NCI-H82 (cell line): ENCODE results near the gene MXRA7.

Source experiments
- DNase-seq: peaks from one replicate; lab custom pipeline; 2025; lab: John Stamatoyannopoulos, UW

The MXRA7 gene

DNA sequence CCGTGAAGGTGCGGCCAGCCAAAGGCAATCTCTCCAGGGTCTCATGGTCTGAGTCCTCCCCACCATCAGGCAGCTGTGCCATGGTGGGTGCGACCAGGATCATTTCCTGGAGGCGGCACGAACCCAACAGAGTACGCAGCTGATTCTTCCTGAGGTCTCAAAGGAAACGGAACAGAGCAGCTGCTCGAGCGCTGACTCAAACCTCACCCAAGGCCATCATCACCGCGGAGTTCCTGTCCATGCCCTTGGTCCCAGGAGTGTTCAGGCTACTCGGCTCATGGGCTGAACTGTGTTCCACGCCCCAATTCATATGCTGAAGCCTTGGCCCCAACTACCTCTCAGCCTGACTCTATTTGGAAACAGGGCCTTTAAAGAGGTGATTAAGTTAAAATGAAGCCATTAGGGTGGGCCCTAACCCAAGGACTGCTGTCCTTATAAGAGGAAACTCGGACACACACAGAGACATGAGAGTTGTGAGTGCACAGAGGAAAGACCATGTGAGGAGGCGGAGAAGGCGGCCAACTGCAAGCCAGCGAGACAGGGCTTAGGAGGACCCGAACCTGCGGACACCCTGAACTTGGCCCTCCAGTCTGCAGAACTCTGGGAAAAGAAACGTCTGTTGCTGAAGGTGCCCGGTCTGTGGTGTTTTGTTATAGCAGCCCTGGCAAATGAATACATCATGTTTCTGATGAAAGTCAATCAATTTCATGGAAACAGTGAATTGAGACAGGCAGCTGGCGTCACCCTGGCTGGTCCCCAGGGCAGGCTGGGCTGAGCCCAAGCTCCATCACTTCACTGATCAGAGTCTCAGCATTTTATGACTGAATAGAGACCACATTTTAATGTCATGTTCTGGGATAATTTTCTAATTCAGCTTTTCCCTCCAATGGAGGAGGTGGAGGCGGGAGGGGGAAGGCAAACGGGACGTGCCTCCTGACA is 13.7 kb downstream of the MXRA7 start:
- no peak for DNase-seq

DNA sequence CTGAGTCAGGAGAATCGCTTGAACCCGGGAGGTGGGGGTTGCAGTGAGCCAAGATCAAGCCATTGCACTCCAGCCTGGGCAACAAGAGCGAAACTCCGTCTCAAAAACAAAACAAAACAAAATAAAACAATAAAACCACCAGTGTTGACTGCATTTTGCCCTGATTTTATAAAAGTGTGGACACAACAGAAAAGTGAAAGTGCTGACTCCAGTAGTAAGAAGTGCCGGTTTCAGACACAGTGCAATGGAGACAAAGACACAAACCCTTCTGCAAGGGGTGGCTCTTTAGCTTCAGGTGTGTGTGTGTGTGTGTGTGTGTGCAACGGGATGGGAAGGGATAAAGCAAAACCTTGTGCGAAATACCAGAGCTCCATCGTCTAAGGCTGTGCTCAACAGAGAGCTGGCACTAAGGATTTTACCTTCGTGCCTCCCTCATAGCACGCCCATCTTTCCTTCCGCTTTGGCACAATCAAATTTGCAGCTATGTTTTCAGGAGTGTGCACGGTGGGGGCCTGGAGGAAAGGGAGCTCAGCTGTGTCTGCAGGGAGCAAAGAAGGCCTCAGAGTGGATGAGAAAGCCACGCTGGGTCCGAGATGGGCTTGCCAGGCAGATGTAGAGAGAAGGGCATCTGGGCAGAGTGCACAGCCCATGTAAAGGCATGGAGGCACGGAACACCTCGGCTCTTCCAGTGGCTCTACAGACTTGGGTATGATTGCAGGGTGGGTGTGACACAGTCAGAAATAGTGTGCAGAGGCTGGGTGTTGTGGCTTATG is 15.5 kb downstream of the MXRA7 start:
- no peak for DNase-seq

DNA sequence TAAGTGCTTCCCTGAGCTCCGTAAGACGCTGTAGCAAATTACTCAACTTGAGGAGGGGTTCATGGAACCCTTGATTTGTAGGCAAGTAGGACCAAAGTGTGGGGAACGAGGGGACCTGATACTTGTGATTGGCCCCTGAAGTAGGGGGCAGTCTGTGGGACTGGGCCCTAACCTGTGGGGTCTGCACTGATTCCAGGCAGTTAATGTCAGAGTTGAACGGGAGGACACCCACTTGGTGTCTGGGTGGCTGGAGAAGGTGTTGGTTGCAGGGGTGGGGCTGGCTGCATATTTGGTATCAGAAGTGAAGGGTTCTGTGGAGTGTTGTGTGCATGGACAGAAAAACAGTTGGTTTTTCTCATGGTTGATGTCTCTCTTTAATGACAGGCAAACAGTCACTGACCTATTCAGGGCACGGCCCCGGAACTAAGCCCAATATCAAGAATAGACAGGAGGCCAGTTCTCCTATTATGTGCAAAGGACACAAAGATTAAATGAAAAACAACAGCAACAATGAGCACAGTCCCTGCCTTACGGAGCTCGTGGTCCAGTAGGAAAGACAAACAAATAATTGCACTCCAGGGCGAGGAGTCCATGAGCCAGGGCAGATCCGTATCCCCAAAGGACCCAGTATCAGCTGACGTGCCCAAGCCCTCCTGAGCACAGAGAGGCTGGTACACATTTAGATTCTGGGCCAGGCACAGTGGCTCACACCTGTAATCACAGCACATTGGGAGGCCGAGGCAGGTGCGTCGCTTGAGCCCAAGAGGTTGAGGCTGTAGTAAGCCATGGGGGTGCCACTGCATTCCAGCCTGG is 19.2 kb downstream of the MXRA7 start:
- no peak for DNase-seq

- no peak for DNase-seq
These were observed 20.0 kb downstream of the MXRA7 start for GRCh38 chr17:76690596-76691280.

- DNase-seq: no peak
These were observed 20.9 kb downstream of the MXRA7 start for GRCh38 chr17:76689859-76690258.

DNA sequence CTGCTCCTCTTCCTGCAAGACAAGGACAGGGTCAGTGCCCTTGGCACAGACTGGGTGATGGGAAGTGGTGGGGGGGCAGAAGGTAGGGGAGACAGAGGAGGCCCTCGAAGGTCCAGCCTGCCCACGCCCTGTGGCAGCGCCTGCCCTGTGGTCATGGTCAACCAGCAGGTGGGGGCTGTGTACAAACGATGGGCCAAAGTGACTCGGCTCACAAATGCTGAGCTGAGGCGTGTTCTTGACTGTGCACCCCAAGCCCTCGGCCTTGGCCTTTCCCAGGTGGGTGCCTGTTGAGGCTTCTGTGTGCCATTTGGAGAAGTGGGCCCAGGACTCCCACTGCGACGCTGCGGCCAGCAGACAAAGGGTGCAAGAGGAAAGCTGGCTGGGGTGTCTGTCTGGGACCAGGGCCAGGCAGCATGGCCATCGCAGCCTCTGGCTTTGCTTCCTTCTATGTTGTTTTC is 22.6 kb downstream of the MXRA7 start:
- no peak for DNase-seq

GRCh38 chr17:76687298-76688164 is 23.2 kb downstream of the MXRA7 start:
- DNase-seq: no peak

GRCh38 chr17:76686538-76687297 is 24.0 kb downstream of the MXRA7 start:
- DNase-seq: no peak

DNA sequence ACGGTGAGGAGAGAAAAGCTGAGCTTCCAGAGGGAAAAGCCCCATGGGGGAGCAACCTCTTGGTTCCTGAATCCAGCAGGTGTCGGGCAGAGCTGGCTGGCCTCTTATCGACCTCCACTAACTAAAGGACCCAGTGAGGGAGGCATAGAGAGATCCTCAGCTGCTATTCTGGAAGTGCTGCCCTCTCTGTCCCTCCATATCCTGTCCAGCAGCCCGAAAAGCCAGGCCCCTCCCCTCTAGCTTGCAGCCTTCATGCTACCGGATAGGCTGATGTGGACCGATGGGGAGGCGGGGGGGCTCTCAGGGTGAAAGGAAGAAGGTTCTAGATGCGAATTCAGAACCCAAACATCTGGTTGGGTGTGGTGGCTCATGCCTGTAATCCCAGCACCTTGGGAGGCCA is 24.9 kb downstream of the MXRA7 start:
- DNase-seq: no peak

DNA sequence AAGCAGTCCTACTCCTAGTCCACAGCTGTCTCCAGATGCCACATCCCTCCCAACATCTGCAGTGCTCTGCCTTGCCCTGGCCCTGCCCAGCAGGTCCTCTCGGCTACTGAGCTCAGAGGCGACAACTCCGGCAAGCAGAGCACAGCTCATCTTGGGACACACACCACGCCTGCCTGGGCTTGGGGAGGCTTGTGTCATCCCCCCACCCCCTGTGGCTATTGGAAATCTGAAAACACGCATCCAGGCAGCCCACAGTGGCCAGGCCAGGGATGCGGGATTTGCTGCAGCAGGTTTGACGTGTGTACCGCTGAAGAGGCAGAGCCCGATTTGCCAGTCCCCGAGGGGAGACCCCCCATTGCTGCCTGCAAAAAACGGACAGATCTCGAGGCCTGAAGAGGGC is 25.4 kb downstream of the MXRA7 start:
- DNase-seq: no peak

GRCh38 chr17:76684756-76685155 is 26.0 kb downstream of the MXRA7 start:
- DNase-seq: no peak

DNA sequence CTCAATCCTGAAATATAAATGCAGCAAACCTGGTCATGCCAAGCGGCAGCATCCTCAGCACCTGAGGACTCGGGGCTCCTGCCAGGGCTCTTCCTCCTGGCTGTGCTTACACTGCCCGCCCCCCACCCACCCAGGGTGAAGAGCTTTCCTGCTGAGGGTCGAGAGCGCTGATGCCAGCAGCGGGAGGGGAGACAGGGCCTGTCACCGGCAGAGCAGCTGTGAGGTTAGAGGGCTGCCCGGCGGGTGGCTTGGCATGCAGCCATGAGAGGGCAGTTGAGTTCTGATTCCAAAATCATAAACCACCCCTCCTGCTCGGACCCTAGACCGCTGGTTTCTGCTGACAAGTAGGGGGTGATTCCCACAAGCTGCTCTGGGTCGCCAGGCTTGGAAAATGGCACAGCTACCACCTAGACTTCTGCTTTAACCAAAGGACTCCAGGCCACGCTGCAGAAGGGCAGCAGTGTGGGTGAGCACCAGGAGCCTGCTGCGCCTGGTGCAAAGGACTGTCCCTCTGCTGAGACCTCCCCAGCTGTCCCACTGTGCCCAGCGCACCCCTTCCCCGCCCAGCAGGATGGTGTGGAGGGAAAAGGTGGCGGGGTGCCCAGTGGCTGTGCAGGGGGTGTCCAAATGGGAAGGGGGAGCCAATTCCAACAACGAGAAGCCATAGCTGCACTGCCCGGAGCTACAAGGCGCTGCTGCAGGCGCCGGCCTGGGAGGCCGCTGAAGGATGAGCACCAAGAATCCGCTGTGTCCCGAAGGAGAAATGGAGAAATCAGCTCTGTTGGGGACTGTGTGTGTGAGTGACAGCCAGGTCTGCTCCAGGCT is 26.6 kb downstream of the MXRA7 start:
- DNase-seq: no peak

DNA sequence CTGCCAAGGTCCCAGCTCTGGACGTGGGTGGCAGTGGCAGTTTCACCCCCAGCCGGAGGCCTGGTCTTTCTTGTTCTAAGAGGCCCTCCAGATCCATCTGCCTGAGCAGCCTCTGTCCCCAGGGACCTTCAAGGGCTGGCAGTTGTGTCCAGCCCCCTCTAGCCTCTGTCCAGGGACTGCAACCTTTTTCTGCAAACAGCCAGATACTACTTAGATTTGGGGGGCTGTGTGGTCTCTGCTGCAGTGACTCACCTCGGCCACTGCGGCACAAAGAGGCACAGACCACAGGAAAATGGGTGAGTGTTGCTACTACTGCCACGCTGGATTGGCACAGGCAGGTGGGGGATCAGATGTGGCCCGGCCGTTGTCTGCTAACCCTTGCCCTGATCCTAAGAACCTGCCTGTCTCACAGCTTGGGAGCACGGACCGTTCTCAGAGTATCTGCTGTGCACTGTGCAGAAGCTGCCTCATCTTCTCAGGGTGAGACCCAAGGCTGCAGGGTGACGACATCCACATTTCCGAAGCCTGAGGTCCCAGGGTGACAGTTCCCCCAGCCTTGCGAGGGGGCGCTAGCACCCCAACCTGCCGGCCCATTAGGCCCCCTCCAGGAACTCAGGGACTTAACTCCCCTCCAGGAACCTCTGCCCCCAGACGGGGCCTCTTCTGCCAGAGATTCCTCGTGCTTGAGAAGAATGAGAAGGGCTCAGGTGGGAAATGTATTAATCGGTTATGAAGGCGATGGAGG is 27.6 kb downstream of the MXRA7 start:
- no peak for DNase-seq

DNA sequence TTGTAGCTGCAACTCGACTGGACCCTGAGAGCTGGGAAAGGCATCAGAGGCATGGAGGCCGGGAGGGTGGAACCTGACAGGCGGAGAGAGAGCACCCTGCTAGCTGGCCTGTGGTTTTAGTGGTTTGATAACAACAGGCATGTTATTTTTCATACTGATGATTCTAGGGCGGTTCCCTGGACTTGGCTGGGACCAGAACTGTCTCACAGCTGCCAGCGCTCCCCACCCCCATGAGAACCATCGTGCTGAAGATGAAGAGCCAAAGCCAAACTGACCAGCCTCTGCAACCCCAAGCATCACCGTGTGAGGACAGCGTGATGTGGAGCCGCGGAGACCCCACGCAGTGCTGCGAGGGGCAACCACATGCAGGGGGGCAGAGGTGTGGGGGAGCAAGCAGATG is 28.5 kb downstream of the MXRA7 start:
- no peak for DNase-seq

GRCh38 chr17:76681222-76682137 is 29.3 kb downstream of the MXRA7 start:
- DNase-seq: peak; percentile 83

GRCh38 chr17:76679239-76679638 is 31.5 kb downstream of the MXRA7 start:
- no peak for DNase-seq

DNA sequence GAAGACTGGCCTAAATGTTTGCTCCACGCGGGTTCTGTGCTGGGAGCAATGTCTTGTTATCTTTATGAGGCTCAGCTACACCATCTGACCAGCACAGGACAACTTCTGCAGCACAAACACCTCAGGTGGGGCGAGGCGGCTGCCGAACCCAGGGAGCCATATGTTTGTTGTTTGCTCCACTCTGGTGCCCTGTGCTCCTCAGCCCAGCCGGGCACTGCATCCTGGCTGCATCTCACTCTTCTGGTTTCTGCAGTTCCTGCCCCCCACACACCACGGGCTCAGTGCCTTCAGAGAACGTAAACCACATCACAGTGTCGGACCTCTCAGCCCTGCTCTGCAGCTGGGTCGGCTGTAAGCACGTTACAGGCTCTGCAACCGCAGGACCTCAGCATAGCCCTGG is 32.4 kb downstream of the MXRA7 start:
- no peak for DNase-seq
